ENCODE results near the gene SLC25A38.

GRCh38 chr3:39350714-39351113 is 32.5 kb upstream of the SLC25A38 start:
- no peak for TF ChIP-seq CTCF (IDR thresholded peaks at IDR 0.05 in 2 of 3, conservative IDR thresholded peaks at IDR 0.05 in 1 of 3; ENCODE audit: borderline replicate concordance in 1 of 3, insufficient read depth in 1 of 3, low read depth in 2 of 3, low read length in 2 of 3)
- TF ChIP-seq POLR2A (IDR thresholded peaks at IDR 0.05; ENCODE audit: borderline replicate concordance, extremely low read depth, insufficient read depth, insufficient read length) = no peak
- TF ChIP-seq YY1 (IDR thresholded peaks at IDR 0.05; ENCODE audit: extremely low read depth, insufficient replicate concordance, low read depth, low read length) = no peak
- TF ChIP-seq SIN3A (IDR thresholded peaks at IDR 0.05; ENCODE audit: low read depth) = no peak
- TF ChIP-seq EZH2 (IDR thresholded peaks at IDR 0.05) = no peak
- TF ChIP-seq RAD21 (IDR thresholded peaks at IDR 0.05; ENCODE audit: low read depth) = no peak
- no peak for TF ChIP-seq REST (IDR thresholded peaks at IDR 0.05; ENCODE audit: low read depth)
- TF ChIP-seq EZH2phosphoT487 (IDR thresholded peaks at IDR 0.05; ENCODE audit: borderline replicate concordance) = no peak

All from HCT116 (cell line).